Smooth muscle cell (in vitro differentiated cells): ENCODE results near the gene TBPL1. TPM values are rescaled to one million over a fixed set of nuclear protein-coding genes. Genes with fewer than 3 reads are reported as not detected.

Experiments used
- DNase-seq: peaks from one replicate; lab custom pipeline; 2025; ENCODE audit not compliant: unreplicated experiment; lab: John Stamatoyannopoulos, UW
- H2AFZ ChIP-seq: fragments of 200-600 bp; sonication (generic); 2 replicates; pipeline ENCODE4 v1.6.0; 2016; ENCODE audit warnings: antibody characterized with exemption, low read depth, mild to moderate bottlenecking
- H3F3A ChIP-seq: fragments of 200-600 bp; sonication (generic); 2 replicates; pipeline ENCODE4 v1.6.0; 2017; ENCODE audit warnings: antibody characterized with exemption, low read depth
- H3K27ac ChIP-seq: fragments of 200-600 bp; sonication (generic); 2 replicates; pipeline ENCODE4 v1.5.1; 2016; ENCODE audit warnings: low read depth, mild to moderate bottlenecking
- H3K27me3 ChIP-seq: fragments of 200-600 bp; sonication (generic); 2 replicates; pipeline ENCODE4 v1.6.1; 2016; ENCODE audit warnings: low read depth, mild to moderate bottlenecking
- H3K36me3 ChIP-seq: fragments of 200-600 bp; sonication (generic); 2 replicates; pipeline ENCODE4 v1.5.1; 2016; ENCODE audit warnings: low read depth
- H3K4me1 ChIP-seq: fragments of 200-600 bp; sonication (generic); 2 replicates; pipeline ENCODE4 v1.5.1; 2016; ENCODE audit warnings: low read depth
- H3K4me2 ChIP-seq: fragments of 200-600 bp; sonication (generic); 2 replicates; pipeline ENCODE4 v1.6.0; 2016; ENCODE audit warnings: mild to moderate bottlenecking
- H3K4me3 ChIP-seq: fragments of 200-600 bp; sonication (generic); 2 replicates; pipeline ENCODE4 v1.5.1; 2016; ENCODE audit warnings: mild to moderate bottlenecking
- H3K79me2 ChIP-seq: fragments of 200-600 bp; sonication (generic); 2 replicates; pipeline ENCODE4 v1.6.0; 2016; ENCODE audit warnings: low read depth, mild to moderate bottlenecking
- H3K9ac ChIP-seq: fragments of 200-600 bp; sonication (generic); 2 replicates; pipeline ENCODE4 v1.6.0; 2016; ENCODE audit warnings: low read depth
- H3K9me3 ChIP-seq: fragments of 200-600 bp; sonication (generic); replicated peaks from 2 replicates; pipeline ENCODE4 v1.5.1; 2016; ENCODE audit warnings: low read depth
- H4K20me1 ChIP-seq: fragments of 200-600 bp; sonication (generic); 2 replicates; pipeline ENCODE4 v1.6.0; 2016; ENCODE audit warnings: low read depth
- WGBS: methylation state at CpG from one replicate; pipeline ENCODE4 v1.1.7; 2016; ENCODE audit warnings: low lambda C conversion rate; 5-methylcytosine and 5-hydroxymethylcytosine counted together
- polyA plus RNA-seq: library from polyadenylated mRNA; unstranded; fragments of >200 nt; fragmentation: Nextera tagmentation; extraction: Ambion mirVana; gene quantifications from 2 replicates; pipeline ENCODE4 v1.2.1, GENCODE V29; 2016
- total RNA-seq: library from RNA; depleted of rRNA; stranded (reverse); fragments of >200 nt; gene quantifications from 2 replicates; pipeline ENCODE4 v1.2.3, GENCODE V29; 2014
- TF ChIP-seq, protein P1 (sequence below): fragments of 200-600 bp; sonication (generic); IDR thresholded peaks from 2 replicates; pipeline ENCODE4 v1.5.1; 2017; ENCODE audit warnings: borderline replicate concordance, mild to moderate bottlenecking, antibody characterized with exemption; ENCODE audit not compliant: insufficient read depth, poor library complexity, severe bottlenecking

Gene TBPL1
- total and polyA plus RNA-seq, 2 experiments from 2014 or later: 35.2 to 46.9 TPM

DNA sequence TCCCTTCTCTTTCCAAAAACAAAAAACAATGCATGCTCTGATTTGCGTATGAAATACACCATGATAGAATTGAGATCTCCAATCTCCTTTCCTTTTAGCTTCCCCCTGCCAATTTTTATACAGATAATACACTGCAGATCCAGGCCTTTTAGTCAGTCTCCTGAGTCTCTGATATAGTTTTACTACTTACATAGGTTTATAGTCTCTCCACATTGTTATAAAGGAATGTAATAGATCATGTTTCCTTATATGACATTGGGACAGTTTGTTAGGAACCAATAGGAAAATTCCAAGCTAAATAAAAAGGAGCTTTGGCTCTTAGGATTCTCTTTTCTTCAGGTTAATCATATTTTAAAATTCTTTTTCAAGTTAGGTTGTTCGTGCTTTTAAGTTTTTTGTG, 36.5 kb downstream of the TBPL1 start:
- Histone ChIP-seq H3K27ac (no peak overlapping the region), H2AFZ (no peak overlapping the region), H3K36me3 (peaks cover 3% of the 10 kb centered on the region), H3K79me2 (no peaks in the 10 kb centered on the region), H3K9ac (no peak overlapping the region), H3K4me2 (no peak overlapping the region), H3K4me3 (no peak overlapping the region), H3K9me3 (no peaks in the 10 kb centered on the region), H3K27me3 (no peaks in the 10 kb centered on the region), H4K20me1 (peaks cover 16% of the 10 kb centered on the region), H3F3A (no peaks in the 10 kb centered on the region), H3K4me1 (no peaks in the 10 kb centered on the region)
- TF ChIP-seq, protein P1, sequence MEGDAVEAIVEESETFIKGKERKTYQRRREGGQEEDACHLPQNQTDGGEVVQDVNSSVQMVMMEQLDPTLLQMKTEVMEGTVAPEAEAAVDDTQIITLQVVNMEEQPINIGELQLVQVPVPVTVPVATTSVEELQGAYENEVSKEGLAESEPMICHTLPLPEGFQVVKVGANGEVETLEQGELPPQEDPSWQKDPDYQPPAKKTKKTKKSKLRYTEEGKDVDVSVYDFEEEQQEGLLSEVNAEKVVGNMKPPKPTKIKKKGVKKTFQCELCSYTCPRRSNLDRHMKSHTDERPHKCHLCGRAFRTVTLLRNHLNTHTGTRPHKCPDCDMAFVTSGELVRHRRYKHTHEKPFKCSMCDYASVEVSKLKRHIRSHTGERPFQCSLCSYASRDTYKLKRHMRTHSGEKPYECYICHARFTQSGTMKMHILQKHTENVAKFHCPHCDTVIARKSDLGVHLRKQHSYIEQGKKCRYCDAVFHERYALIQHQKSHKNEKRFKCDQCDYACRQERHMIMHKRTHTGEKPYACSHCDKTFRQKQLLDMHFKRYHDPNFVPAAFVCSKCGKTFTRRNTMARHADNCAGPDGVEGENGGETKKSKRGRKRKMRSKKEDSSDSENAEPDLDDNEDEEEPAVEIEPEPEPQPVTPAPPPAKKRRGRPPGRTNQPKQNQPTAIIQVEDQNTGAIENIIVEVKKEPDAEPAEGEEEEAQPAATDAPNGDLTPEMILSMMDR: no peak
- DNase-seq: no peak
- WGBS: 95% methylated on average over 2 of the region's 2 CpGs

DNA sequence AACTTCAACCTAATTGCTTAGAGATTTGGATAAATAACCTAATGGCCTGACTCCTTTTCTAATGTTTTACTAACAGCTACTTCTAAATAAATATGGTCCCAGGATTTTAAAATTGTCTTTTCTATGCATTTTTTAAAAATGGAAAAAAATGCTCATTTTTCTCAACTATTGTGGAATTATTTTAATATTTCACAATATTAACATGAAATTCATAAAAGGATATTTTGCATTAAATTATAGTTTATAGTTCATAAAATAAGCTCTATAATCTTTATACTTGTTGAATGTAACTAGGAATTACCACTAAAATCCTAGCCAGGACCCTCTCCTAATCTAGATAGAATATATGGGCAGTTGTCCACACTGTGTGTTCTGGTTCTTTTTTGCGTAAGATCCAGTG, 37.3 kb downstream of the TBPL1 start:
- WGBS: 97% methylated on average over 1 of the region's 1 CpG
- no peaks in the 10 kb centered on the region for H3K79me2 ChIP-seq
- H3K9me3 ChIP-seq: no peaks in the 10 kb centered on the region
- H3K9ac ChIP-seq: no peak overlapping the region
- no peak for DNase-seq
- H3F3A ChIP-seq: no peaks in the 10 kb centered on the region
- H4K20me1 ChIP-seq: peaks cover 12% of the 10 kb centered on the region
- no peak overlapping the region for H2AFZ ChIP-seq
- no peaks in the 10 kb centered on the region for H3K27me3 ChIP-seq
- TF ChIP-seq, protein P1: no peak
- no peaks in the 10 kb centered on the region for H3K36me3 ChIP-seq
- no peak overlapping the region for H3K27ac ChIP-seq
- H3K4me1 ChIP-seq: no peaks in the 10 kb centered on the region
- H3K4me2 ChIP-seq: no peak overlapping the region
- no peak overlapping the region for H3K4me3 ChIP-seq

DNA sequence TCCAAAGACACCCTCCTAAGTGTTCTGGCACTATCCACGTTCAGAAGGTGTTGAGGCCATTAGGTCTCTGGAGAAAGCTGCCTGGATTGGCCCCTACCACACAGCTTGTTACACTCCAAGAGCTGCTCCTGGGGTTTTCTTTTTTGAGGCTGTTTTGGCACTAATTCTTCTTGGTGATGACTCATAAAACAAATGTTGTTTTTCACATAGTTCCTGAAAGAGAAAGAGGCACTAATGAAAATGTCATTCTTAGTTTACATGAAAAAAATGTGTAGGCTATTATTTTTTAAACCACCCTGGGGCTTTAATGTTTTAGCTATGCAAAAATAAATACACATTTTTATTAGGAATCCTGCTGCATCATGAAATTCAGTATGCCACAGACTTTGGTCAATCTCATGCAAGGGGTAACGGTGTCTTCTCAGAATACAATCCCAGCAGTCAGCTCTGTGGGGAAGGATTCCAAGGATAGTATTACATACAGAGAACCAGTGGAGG, 38.1 kb downstream of the TBPL1 start:
- no peaks in the 10 kb centered on the region for H3K27me3 ChIP-seq
- peak overlapping the region; percentile 53 for H3K4me2 ChIP-seq
- H3K27ac ChIP-seq: peak overlapping the region; percentile 18
- no peaks in the 10 kb centered on the region for H3K4me1 ChIP-seq
- H3K36me3 ChIP-seq: no peaks in the 10 kb centered on the region
- TF ChIP-seq, protein P1: no peak
- H3K4me3 ChIP-seq: no peak overlapping the region
- 58% methylated on average over 2 of the region's 2 CpGs for WGBS
- no peak overlapping the region for H2AFZ ChIP-seq
- no peaks in the 10 kb centered on the region for H3K79me2 ChIP-seq
- H3K9me3 ChIP-seq: no peaks in the 10 kb centered on the region
- no peak for DNase-seq
- H3K9ac ChIP-seq: no peak overlapping the region
- H4K20me1 ChIP-seq: peaks cover 12% of the 10 kb centered on the region
- no peaks in the 10 kb centered on the region for H3F3A ChIP-seq

DNA sequence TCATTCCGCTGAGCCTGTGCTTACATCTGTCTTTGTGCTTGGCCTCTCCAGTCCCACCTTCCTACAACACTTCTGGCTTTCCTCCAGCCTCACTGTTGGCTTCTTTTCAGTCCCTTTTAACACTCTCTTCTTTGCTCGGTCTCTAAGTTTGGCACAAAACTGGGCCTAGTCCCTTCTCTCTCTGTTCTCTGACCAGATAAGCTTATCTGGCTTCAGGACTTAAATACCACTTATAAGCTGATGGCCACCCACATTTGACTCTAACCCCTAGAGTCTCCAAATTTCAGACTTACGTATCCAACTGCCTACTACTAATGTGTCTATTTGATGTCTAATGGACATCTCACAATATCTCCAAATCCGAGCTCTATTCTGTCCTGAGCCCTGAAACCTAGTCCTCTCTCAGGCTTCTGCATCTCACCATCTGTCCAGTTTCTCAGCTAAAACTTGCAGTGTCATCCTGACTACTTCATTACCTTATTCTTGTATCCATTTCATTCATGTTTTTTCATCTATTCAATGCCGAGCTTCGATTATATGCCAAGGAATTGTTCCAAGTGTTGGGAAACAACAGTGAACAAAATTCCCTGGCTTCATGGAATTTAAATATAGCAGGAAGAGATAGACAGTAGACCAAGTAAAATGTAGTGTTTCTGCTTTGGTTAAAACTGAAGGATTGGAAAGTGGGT, 40.1 kb downstream of the TBPL1 start:
- Histone ChIP-seq H3K27me3 (no peaks in the 10 kb centered on the region), H3K9ac (no peak overlapping the region), H3K9me3 (no peaks in the 10 kb centered on the region), H4K20me1 (peaks cover 3% of the 10 kb centered on the region), H2AFZ (no peak overlapping the region), H3K4me3 (no peak overlapping the region), H3K4me2 (no peak overlapping the region), H3K27ac (no peak overlapping the region), H3F3A (no peaks in the 10 kb centered on the region), H3K79me2 (no peaks in the 10 kb centered on the region), H3K4me1 (no peaks in the 10 kb centered on the region), H3K36me3 (no peaks in the 10 kb centered on the region)
- WGBS: 85% methylated on average over 6 of the region's 6 CpGs
- TF ChIP-seq, protein P1: no peak
- no peak for DNase-seq
